K562 (cell line): ENCODE measurements around the gene XRN1. TPM values are rescaled to one million over a fixed set of nuclear protein-coding genes. Genes with fewer than 3 reads are reported as not detected.
A peak's percentile ranks its signal among the peaks of the same experiment; 100 is the strongest.

Experiments used
- ATAC-seq: fragments of 200-7000 bp; cut with Tn5 transposase; 3 replicates; pipeline ENCODE4 v1.9.1; 2020; ENCODE audit warnings: moderate library complexity
- BruUV-seq: library from RNA; stranded (reverse); fragments of 400-500 nt; replicated peaks from 2 replicates; lab custom pipeline; 2021; lab: Mats Ljungman, UMichigan
- CTCF ChIA-PET: fragments of 300-600 bp; formaldehyde crosslinking; extraction: SDS; loops from one replicate; lab custom pipeline; 2021; ENCODE audit warnings: low intra/inter-chr PET ratio; lab: Yijun Ruan, JAX
- POLR2A ChIA-PET: fragments of 300-600, 350-650 bp; sonication (Branson Sonifier 250); formaldehyde crosslinking; extraction: SDS; loops from one replicate; lab custom pipeline; 2021; ENCODE audit warnings: antibody characterized with exemption, inconsistent platforms; lab: Yijun Ruan, JAX
- DNase-seq, 4 experiments: peaks; one replicate each; pipeline versions ENCODE4 v3.0.0 to v3.0.0-alpha.2; 2011 to 2018; ENCODE audit warnings: low spot score in 3 of 4, mixed read lengths in 3 of 4; ENCODE audit errors: extremely low read depth in 1 of 4
- FAIRE-seq: peaks from 2 replicates; lab custom pipeline; 2011; peaks lifted over from hg19 to GRCh38; lab: Jason Lieb, UNC
- H2AFZ ChIP-seq: 2 replicates; pipeline ENCODE4 v1.6.0; 2011; ENCODE audit warnings: low read depth, low read length, control low read depth, inconsistent platforms
- H3K27ac ChIP-seq: fragments of 200-600 bp; 3 replicates; pipeline ENCODE4 v1.8.0; 2011; ENCODE audit warnings: low read depth, mild to moderate bottlenecking, control low read depth, inconsistent platforms, low read length, moderate library complexity, mixed read lengths; ENCODE audit errors: extremely low read depth
- H3K27me3 ChIP-seq, 2 experiments: fragments of 300-600 bp in 1 of 2; 2 replicates in 1 of 2; 3 replicates in 1 of 2; pipeline versions ENCODE4 v1.6.0 to v1.8.0; 2011; ENCODE audit warnings: inconsistent platforms in 2 of 2, low read length in 2 of 2, mild to moderate bottlenecking in 1 of 2, mixed read lengths in 1 of 2, moderate library complexity in 1 of 2; ENCODE audit not compliant: control insufficient read depth in 2 of 2, insufficient read depth in 2 of 2
- H3K36me3 ChIP-seq: fragments of 300-600 bp; 3 replicates; pipeline ENCODE4 v1.8.0; 2011; ENCODE audit warnings: mild to moderate bottlenecking, low read length, inconsistent platforms; ENCODE audit not compliant: control insufficient read depth, insufficient read depth
- H3K4me1 ChIP-seq, 2 experiments: fragments of 200-600 bp in 1 of 2; replicated peaks in 1 of 2; 2 replicates in 1 of 2; 3 replicates in 1 of 2; pipeline versions ENCODE4 v1.5.1 to v1.8.0; 2011; ENCODE audit warnings: inconsistent platforms in 2 of 2, low read length in 2 of 2, mild to moderate bottlenecking in 1 of 2, mixed read lengths in 1 of 2, moderate library complexity in 1 of 2; ENCODE audit not compliant: control insufficient read depth in 2 of 2, insufficient read depth in 2 of 2
- H3K4me2 ChIP-seq: 2 replicates; pipeline ENCODE4 v1.6.1; 2011; ENCODE audit warnings: low read length, control low read depth, inconsistent platforms, mixed read lengths; ENCODE audit not compliant: insufficient read depth
- H3K4me3 ChIP-seq: fragments of 200-600 bp; sonication (generic), shearing (Covaris generic); 2 replicates; pipeline ENCODE4 v1.5.1; 2016; ENCODE audit warnings: control low read depth, inconsistent platforms
- H3K79me2 ChIP-seq: fragments of 200-600 bp; 3 replicates; pipeline ENCODE4 v1.8.0; 2011; ENCODE audit warnings: low read length, inconsistent platforms; ENCODE audit not compliant: control insufficient read depth, insufficient read depth
- H3K9ac ChIP-seq, 2 experiments: 2 replicates each; pipeline versions ENCODE4 v1.6.0 to v1.6.1; 2011; ENCODE audit warnings: low read depth in 2 of 2, low read length in 2 of 2, control low read depth in 1 of 2, inconsistent platforms in 1 of 2, mild to moderate bottlenecking in 1 of 2, mixed read lengths in 1 of 2; ENCODE audit not compliant: insufficient read depth in 1 of 2
- H3K9me1 ChIP-seq: one replicate; pipeline ENCODE4 v1.6.0; 2011; ENCODE audit warnings: inconsistent platforms, mild to moderate bottlenecking, low read length, moderate library complexity; ENCODE audit not compliant: control insufficient read depth, insufficient read depth
- H3K9me3 ChIP-seq: replicated peaks from 2 replicates; pipeline ENCODE4 v1.5.1; 2011; ENCODE audit warnings: low read depth, low read length, inconsistent platforms; ENCODE audit not compliant: control insufficient read depth, insufficient read depth
- H4K20me1 ChIP-seq: replicated peaks from 2 replicates; pipeline ENCODE4 v1.6.1; 2011; ENCODE audit warnings: low read length, inconsistent platforms, mixed read lengths; ENCODE audit not compliant: control insufficient read depth, insufficient read depth
- CBFA2T3 ChIP-seq: fragments of 450-650 bp; IDR thresholded peaks from 2 replicates; pipeline ENCODE4 v1.6.1; 2017
- GTF2E2 ChIP-seq: fragments of 200-800 bp; sonication (Bioruptor generic); IDR thresholded peaks from 2 replicates; pipeline ENCODE4 v1.6.1; 2016; ENCODE audit warnings: missing genetic modification characterization, missing compliant biosample characterization
- PPARD ChIP-seq: fragments of 250-450 bp; sonication (Bioruptor Pico); IDR thresholded peaks from 2 replicates; pipeline ENCODE4 v1.8.0; 2022; ENCODE audit warnings: inconsistent platforms, mild to moderate bottlenecking, moderate library complexity
- SETDB1 ChIP-seq: IDR thresholded peaks from one replicate; pipeline ENCODE4 v1.6.1; 2012; ENCODE audit warnings: low read length, control low read depth, inconsistent platforms
- WGBS: fragments of 100-300 bp; shearing (Covaris generic); methylation state at CpG from one replicate; pipeline ENCODE4 v1.1.6; 2016; ENCODE audit warnings: low coverage, mixed read lengths; ENCODE audit not compliant: insufficient coverage; ENCODE audit errors: missing lambda C conversion rate; 5-methylcytosine and 5-hydroxymethylcytosine counted together
- in situ Hi-C: fragments of 300-500 bp; cut with MboI; formaldehyde crosslinking; loops from 4 replicates; pipeline ENCODE4 v1.15.0; 2018; ENCODE audit warnings: inconsistent platforms, mixed read lengths
- intact Hi-C: fragments of 100-400 bp; cut with micrococcal nuclease; formaldehyde crosslinking; loops from 2 replicates; pipeline ENCODE4 v1.14.2; 2022
- polyA plus RNA-seq, 8 experiments: library from polyadenylated mRNA; depleted of rRNA in 4 of 8; stranded (reverse) in 5 of 8; unstranded in 3 of 8; fragments of >200 nt; fragmentation: Nextera tagmentation in 2 of 8; fragmentation: Illumina TruSeq in 1 of 8; extraction: Ambion mirVana in 2 of 8; extraction: Trizol in 1 of 8; gene quantifications; 2 replicates each; pipeline versions ENCODE4 v1.2.1 to v1.2.3, GENCODE V29; 2011 to 2014; ENCODE audit warnings: inconsistent platforms in 1 of 8, missing spikeins in 1 of 8
- total RNA-seq, 7 experiments: library from RNA; depleted of rRNA in 6 of 7; stranded (reverse); fragments of >200 nt in 6 of 7; fragmentation: Illumina TruSeq in 2 of 7; extraction: Trizol in 2 of 7; gene quantifications; 2 replicates each; pipeline versions ENCODE4 v1.2.1 to v1.2.3, GENCODE V29; 2011 to 2021; ENCODE audit warnings: low replicate concordance in 1 of 7
- TF ChIP-seq, protein P1 (sequence below): sonication (generic); formaldehyde crosslinking; IDR thresholded peaks from 2 replicates; pipeline ENCODE4 v1.8.0; 2023; ENCODE audit warnings: mild to moderate bottlenecking, missing genetic modification reagents

Gene XRN1
- total and polyA plus RNA-seq, 9 of the 15 experiments (the other 6 are each of a cell fraction or from before 2014, with no cell fraction given), result 3.1 to 28.4 (median 17.2) TPM

DNA sequence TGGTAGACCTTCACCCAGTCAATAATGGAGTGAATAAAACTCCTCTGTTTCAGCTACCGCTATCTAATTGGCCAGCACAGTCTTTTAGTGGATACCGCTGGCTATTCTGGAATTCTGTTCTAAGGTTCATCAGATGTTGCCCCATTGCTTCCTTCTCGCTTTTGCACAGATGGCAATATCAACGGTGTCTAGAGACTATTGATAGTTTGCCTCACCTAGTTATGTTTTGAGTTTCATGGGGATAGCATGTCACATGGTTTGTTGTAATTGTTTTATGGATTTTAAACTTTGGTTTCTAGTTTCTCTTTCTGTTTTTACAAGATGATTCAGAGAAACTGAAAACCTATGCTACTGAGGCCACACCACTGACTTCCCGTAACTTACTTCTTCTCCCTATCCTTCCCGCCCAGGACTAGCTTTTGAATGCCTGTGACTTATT is 2.0 kb downstream of the XRN1 start:
- no peaks in the 10 kb centered on the region for H3K9me1 ChIP-seq
- in situ Hi-C loops (no loop called here), intact Hi-C loops (loop anchor here (10.0 kb wide), 1 partner anchor 549 kb away; no protein-coding TSS in a partner anchor)
- 9% methylated on average over 6 of the region's 6 CpGs for WGBS
- peak in 1 of 4 experiments; percentile 30 for DNase-seq
- no peaks in the 10 kb centered on the region for H4K20me1 ChIP-seq
- peaks cover 62% of the 10 kb centered on the region for H3K79me2 ChIP-seq
- peaks cover 0 to 5% of the 10 kb centered on the region in 2 experiments; a peak in 2 of 5 replicates for H3K4me1 ChIP-seq
- peak overlapping the region; percentile 95 for H3K4me3 ChIP-seq
- H3K9ac ChIP-seq, result peak overlapping the region in 1 of 2 experiments; percentile 98; a peak in 2 of 4 replicates
- 0 out of 2 replicates have a peak overlapping the region, but pooled peaks have one; percentile 7 for H2AFZ ChIP-seq
- TF ChIP-seq SETDB1, result no peak
- peak; percentile 40; the same call in 1 of the 2 replicates for TF ChIP-seq GTF2E2
- TF ChIP-seq PPARD, result no peak
- TF ChIP-seq, protein P1, sequence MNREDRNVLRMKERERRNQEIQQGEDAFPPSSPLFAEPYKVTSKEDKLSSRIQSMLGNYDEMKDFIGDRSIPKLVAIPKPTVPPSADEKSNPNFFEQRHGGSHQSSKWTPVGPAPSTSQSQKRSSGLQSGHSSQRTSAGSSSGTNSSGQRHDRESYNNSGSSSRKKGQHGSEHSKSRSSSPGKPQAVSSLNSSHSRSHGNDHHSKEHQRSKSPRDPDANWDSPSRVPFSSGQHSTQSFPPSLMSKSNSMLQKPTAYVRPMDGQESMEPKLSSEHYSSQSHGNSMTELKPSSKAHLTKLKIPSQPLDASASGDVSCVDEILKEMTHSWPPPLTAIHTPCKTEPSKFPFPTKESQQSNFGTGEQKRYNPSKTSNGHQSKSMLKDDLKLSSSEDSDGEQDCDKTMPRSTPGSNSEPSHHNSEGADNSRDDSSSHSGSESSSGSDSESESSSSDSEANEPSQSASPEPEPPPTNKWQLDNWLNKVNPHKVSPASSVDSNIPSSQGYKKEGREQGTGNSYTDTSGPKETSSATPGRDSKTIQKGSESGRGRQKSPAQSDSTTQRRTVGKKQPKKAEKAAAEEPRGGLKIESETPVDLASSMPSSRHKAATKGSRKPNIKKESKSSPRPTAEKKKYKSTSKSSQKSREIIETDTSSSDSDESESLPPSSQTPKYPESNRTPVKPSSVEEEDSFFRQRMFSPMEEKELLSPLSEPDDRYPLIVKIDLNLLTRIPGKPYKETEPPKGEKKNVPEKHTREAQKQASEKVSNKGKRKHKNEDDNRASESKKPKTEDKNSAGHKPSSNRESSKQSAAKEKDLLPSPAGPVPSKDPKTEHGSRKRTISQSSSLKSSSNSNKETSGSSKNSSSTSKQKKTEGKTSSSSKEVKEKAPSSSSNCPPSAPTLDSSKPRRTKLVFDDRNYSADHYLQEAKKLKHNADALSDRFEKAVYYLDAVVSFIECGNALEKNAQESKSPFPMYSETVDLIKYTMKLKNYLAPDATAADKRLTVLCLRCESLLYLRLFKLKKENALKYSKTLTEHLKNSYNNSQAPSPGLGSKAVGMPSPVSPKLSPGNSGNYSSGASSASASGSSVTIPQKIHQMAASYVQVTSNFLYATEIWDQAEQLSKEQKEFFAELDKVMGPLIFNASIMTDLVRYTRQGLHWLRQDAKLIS (CRISPR knock-in tag), result 0 out of 2 replicates have a peak, but pooled peaks have one; percentile 29
- TF ChIP-seq CBFA2T3, result no peak
- ChIA-PET POLR2A (interaction anchor here (0.6 to 1.0 kb wide), 4 partner anchors 132 to 428 kb away, joined by 3 to 6 read pairs (median 4); no protein-coding TSS in a partner anchor), CTCF (no interaction called here)
- peaks cover 6% of the 10 kb centered on the region for H3K9me3 ChIP-seq
- peak; percentile 81 for FAIRE-seq
- no peaks in the 10 kb centered on the region for H3K27me3 ChIP-seq
- BruUV-seq, result no TSS peak
- H3K36me3 ChIP-seq, result peaks cover 30% of the 10 kb centered on the region
- peak overlapping the region; percentile 96 for H3K4me2 ChIP-seq
- peak overlapping the region; percentile 44 for H3K27ac ChIP-seq
- ATAC-seq, result peak; percentile 21
